GM12878 (cell line): Measurements from ENCODE around the gene HES7. TPM values are rescaled to one million over a fixed set of nuclear protein-coding genes. Genes with fewer than 3 reads are reported as not detected.

Experiments used
- BHLHE40 ChIP-seq, 2 experiments: fragments of 450-650 bp in 1 of 2; IDR thresholded peaks; 2 replicates each; pipeline ENCODE4 v1.6.1; 2011 to 2017; ENCODE audit warnings: low read depth in 2 of 2, borderline replicate concordance in 1 of 2, improper control_type of control experiment in 1 of 2, low read length in 1 of 2, mild to moderate bottlenecking in 1 of 2
- CBX3 ChIP-seq: fragments of 200-600 bp; sonication (generic); IDR thresholded peaks from 2 replicates; pipeline ENCODE4 v1.6.1; 2016; ENCODE audit warnings: low read depth, borderline replicate concordance
- CEBPB ChIP-seq, 2 experiments: fragments of 150-350 bp in 1 of 2; IDR thresholded peaks; 2 replicates each; pipeline ENCODE4 v1.6.1; 2012 to 2014; ENCODE audit warnings: low read depth in 2 of 2, low read length in 2 of 2, borderline replicate concordance in 1 of 2, inconsistent platforms in 1 of 2
- CREB1 ChIP-seq: IDR thresholded peaks from 2 replicates; pipeline ENCODE4 v1.6.1; 2012; ENCODE audit warnings: low read depth, mild to moderate bottlenecking, inconsistent platforms
- CUX1 ChIP-seq: IDR thresholded peaks from 2 replicates; pipeline ENCODE4 v1.6.1; 2012; ENCODE audit warnings: improper control_type of control experiment, low read depth, low read length; ENCODE audit not compliant: insufficient replicate concordance
- EGR1 ChIP-seq, 2 experiments: IDR thresholded peaks; 1 replicate in 1 of 2; 2 replicates in 1 of 2; pipeline ENCODE4 v1.6.1; 2011 to 2012; ENCODE audit warnings: low read depth in 2 of 2, low read length in 2 of 2, borderline replicate concordance in 1 of 2, mild to moderate bottlenecking in 1 of 2, moderate library complexity in 1 of 2
- ETV6 ChIP-seq, 2 experiments: fragments of 450-650 bp in 1 of 2; IDR thresholded peaks in 1 of 2; conservative IDR thresholded peaks in 1 of 2; 2 replicates each; pipeline ENCODE4 v1.6.1; 2014; ENCODE audit warnings: antibody characterized with exemption in 1 of 2, borderline replicate concordance in 1 of 2, low read depth in 1 of 2, mild to moderate bottlenecking in 1 of 2, moderate library complexity in 1 of 2
- FOXK2 ChIP-seq: fragments of 450-650 bp; IDR thresholded peaks from 2 replicates; pipeline ENCODE4 v1.6.1; 2017; ENCODE audit warnings: mild to moderate bottlenecking, moderate library complexity
- MLLT1 ChIP-seq: fragments of 450-650 bp; IDR thresholded peaks from 2 replicates; pipeline ENCODE4 v1.6.1; 2016; ENCODE audit warnings: mild to moderate bottlenecking
- RFX5 ChIP-seq: IDR thresholded peaks from 2 replicates; pipeline ENCODE4 v1.6.1; 2011; ENCODE audit warnings: low read depth, low read length, improper control_type of control experiment
- SKIL ChIP-seq: fragments of 450-650 bp; IDR thresholded peaks from 2 replicates; pipeline ENCODE4 v1.6.1; 2017; ENCODE audit warnings: mild to moderate bottlenecking, low read depth, inconsistent platforms; ENCODE audit not compliant: poor library complexity, severe bottlenecking
- STAT1 ChIP-seq: fragments of 450-650 bp; conservative IDR thresholded peaks from 2 replicates; pipeline ENCODE4 v1.6.1; 2014; ENCODE audit warnings: antibody characterized with exemption, mild to moderate bottlenecking
- TCF3 ChIP-seq: IDR thresholded peaks from 2 replicates; pipeline ENCODE4 v1.6.1; 2012; ENCODE audit warnings: low read depth, mild to moderate bottlenecking, low read length, borderline replicate concordance; ENCODE audit not compliant: insufficient read depth
- ZNF217 ChIP-seq: fragments of 450-650 bp; IDR thresholded peaks from 2 replicates; pipeline ENCODE4 v1.6.1; 2017; ENCODE audit warnings: antibody characterized with exemption, mild to moderate bottlenecking
- polyA plus RNA-seq, 11 experiments: library from polyadenylated mRNA; depleted of rRNA in 4 of 11; unstranded in 6 of 11; stranded (reverse) in 5 of 11; fragments of >200 nt; fragmentation: Nextera tagmentation in 4 of 11; fragmentation: Illumina TruSeq in 1 of 11; extraction: Ambion mirVana in 4 of 11; extraction: Trizol in 1 of 11; gene quantifications; 1 replicate in 1 of 11; 2 replicates in 10 of 11; pipeline versions ENCODE4 v1.2.1 to v1.2.3, GENCODE V29; 2011 to 2016; ENCODE audit warnings: inconsistent platforms in 2 of 11, missing spikeins in 2 of 11, low read depth in 1 of 11
- total RNA-seq, 4 experiments: library from RNA; depleted of rRNA in 3 of 4; stranded (reverse); fragments of >200 nt in 3 of 4; fragmentation: Illumina TruSeq in 1 of 4; extraction: Trizol in 1 of 4; gene quantifications; 2 replicates each; pipeline versions ENCODE4 v1.2.1 to v1.2.3, GENCODE V29; 2013 to 2021
- TF ChIP-seq, protein P1 (sequence below): fragments of 450-650 bp; formaldehyde crosslinking; IDR thresholded peaks from 2 replicates; pipeline ENCODE4 v1.5.0; 2022; ENCODE audit warnings: mild to moderate bottlenecking, missing genetic modification characterization

The HES7 gene
- total and polyA plus RNA-seq, 10 of the 15 experiments (the other 5 are each of a cell fraction or from before 2014, with no cell fraction given) = 0.07 to 1.3 (median 0.63) TPM; not detected in 4

DNA sequence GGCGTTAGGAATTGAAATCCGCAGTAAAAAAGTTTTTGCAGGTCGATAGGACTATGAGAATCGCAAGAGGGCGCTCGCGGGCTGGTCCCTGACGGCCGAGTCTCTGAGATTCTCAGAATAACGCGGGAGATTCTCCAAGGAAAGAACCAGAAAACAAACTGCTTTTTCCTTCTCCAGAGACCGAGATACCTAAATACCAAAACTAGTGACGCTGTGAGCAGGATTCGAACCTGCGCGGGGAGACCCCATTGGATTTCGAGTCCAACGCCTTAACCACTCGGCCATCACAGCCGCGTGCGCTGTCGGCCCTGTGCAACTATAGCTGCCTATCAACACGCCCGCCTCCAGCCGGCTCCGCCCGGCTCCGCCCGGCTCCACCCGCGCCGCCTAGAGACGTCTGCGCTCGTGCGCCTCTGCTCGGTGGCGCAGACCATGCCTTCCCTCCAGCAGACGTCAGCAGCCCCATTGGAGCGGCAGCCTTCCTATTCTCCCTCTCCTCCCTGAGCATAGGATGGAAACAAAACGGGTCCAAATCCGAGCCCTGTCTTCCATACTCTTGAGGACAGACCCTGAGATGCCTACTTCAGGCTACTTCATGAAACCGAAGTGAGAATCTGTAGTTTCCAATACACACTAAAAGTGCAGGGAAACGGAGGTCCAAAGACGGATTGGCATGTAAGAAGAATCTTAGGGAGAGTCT lies 14.9 kb upstream of the HES7 start (continued):
- TF ChIP-seq MLLT1 (no peak), EGR1 (IDR thresholded peaks at IDR 0.05; ENCODE audit: borderline replicate concordance in 1 of 2, low read depth in 2 of 2, low read length in 2 of 2) (no peak), SKIL (peak; percentile 70), CUX1 (no peak), FOXK2 (peak; percentile 47; the same call in 1 of the 2 replicates), CREB1 (peak; percentile 54), CBX3 (no peak), CEBPB (IDR thresholded peaks at IDR 0.05; ENCODE audit: borderline replicate concordance in 1 of 2, low read depth in 2 of 2, low read length in 2 of 2) (no peak), TCF3 (no peak), RFX5 (no peak), ETV6 (conservative IDR thresholded peaks at IDR 0.05 in 1 of 2, IDR thresholded peaks at IDR 0.05 in 1 of 2; ENCODE audit: borderline replicate concordance in 1 of 2, low read depth in 1 of 2) (0 out of 4 replicates have a peak, but pooled peaks of 1 of the 2 experiments have one; percentile 41), ZNF217 (peak; percentile 84), BHLHE40 (IDR thresholded peaks at IDR 0.05; ENCODE audit: borderline replicate concordance in 1 of 2, low read depth in 2 of 2, low read length in 1 of 2) (peak; percentile 79 to 96), STAT1 (peak; percentile 83; the same call in 1 of the 2 replicates)
- TF ChIP-seq, protein P1, sequence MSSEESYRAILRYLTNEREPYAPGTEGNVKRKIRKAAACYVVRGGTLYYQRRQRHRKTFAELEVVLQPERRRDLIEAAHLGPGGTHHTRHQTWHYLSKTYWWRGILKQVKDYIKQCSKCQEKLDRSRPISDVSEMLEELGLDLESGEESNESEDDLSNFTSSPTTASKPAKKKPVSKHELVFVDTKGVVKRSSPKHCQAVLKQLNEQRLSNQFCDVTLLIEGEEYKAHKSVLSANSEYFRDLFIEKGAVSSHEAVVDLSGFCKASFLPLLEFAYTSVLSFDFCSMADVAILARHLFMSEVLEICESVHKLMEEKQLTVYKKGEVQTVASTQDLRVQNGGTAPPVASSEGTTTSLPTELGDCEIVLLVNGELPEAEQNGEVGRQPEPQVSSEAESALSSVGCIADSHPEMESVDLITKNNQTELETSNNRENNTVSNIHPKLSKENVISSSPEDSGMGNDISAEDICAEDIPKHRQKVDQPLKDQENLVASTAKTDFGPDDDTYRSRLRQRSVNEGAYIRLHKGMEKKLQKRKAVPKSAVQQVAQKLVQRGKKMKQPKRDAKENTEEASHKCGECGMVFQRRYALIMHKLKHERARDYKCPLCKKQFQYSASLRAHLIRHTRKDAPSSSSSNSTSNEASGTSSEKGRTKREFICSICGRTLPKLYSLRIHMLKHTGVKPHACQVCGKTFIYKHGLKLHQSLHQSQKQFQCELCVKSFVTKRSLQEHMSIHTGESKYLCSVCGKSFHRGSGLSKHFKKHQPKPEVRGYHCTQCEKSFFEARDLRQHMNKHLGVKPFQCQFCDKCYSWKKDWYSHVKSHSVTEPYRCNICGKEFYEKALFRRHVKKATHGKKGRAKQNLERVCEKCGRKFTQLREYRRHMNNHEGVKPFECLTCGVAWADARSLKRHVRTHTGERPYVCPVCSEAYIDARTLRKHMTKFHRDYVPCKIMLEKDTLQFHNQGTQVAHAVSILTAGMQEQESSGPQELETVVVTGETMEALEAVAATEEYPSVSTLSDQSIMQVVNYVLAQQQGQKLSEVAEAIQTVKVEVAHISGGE = 0 out of 2 replicates have a peak, but pooled peaks have one; percentile 4
